NCI-H146 treated with DMSO at 0.1 percent for 48 hours (cell line): ENCODE data around the gene IFI16.
"Not testable (repeated sequence)": the region's sequence is repeated elsewhere in the genome, so short reads cannot be mapped to it uniquely, and the experiment has no call there.

ENCODE experiments used
- DNase-seq: peaks from one replicate; lab custom pipeline; 2025; ENCODE audit not compliant: unreplicated experiment; lab: John Stamatoyannopoulos, UW

IFI16 gene

DNA sequence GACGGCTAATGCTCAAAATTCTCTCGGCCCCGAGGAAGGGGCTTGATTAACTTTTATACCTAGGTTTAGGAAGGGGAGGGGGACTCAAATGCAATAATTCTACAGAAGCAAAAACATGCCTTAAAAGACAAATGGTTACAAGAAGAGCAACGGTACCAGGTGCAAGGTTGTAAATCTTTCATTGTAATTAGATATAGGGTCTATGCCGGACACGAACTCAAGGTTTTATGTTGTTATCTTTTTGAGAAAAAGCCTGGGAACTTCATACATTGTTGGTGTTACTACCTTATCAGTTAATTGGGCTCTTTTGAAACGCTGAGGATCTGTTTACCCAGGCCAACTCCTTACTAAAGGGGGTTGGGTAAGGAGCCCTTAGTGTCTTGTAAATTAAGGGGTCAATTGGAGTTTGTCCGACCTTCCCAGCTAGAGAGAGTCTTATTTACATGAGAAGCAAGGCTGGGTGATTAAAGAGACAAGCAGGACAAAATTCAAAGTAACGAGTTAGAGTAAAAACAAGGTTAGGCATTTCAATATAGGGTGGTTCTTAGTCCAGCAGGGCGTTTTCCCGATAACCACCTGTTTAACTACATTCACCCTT is 3.4 kb upstream of the IFI16 start:
- not testable (repeated sequence) for DNase-seq

DNA sequence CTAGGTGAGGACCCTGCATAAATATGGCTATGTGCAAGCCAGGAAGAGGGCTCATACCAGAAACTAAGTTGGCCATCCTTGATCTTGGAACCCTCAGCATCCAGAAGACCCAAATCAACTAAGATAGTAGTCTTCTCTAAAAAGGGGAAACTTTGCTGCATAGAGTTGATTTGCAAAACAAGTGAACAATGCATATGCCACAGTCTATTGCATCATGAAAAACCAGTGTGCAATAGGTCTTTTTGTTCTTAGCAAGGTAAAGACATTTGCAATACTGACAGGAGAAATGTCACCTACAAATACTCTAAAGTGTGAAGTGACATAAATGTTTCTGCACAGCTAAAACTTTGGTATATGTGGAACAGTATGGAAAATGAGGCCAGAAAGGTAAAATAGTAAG is 2.0 kb upstream of the IFI16 start:
- DNase-seq: no peak

DNA sequence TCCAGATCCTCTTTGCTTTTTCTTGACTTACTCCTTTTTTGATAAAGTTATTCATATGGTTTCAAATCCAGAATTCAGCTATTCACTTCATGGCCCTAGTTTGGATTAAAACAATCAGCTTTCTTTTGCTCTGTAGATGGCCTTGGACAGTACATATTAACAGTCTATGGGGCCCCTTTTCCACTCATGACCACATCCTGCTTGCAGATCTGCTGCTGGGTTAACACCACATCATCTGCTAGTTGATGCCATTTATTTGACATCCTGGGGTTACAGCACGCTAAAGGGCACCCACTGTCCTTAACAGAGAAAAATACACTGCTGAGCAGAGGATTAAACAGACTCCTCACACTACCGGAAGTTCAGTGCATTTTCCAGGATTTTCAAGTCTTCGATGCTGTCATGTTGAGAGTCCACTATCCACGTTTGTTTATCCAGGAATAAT is 941 bp upstream of the IFI16 start:
- DNase-seq: no peak

DNA sequence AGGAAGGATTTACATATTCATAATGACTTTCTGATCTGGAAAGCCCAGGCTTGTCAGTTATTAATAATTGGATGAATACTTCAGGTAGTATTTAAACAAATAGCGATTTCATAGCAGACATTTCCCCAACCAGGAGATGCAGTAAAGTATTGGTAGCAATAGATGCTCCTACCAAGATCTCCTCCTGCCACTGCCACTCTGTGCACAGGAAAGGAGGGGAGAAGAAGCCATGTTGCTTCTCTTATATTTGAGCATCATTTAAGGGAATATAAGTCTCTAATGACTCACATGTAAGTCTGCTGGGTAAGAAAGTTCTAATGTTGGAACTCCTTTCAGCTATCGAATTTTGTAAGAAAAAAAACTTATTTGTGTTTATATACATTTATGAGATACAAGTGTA is 420 bp upstream of the IFI16 start:
- no peak for DNase-seq

DNA sequence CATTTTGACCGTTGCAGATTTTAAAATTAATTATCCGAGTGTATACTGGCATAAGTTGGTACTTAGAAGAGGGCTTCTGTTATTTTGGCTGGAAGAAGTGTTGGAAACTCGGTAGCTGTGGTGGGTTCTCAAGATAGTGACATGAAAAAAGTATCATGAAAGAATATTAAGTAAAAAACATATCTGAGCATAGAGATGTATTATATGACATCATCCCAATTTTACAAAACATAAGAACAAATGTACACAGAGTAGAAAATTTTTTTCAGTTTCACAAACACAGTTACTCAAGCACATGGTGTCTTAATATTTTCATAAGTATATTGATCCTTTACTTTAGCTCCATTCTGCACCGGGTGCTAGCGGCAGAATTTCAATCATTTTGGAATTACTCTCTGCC is 684 bp downstream of the IFI16 start:
- no peak for DNase-seq

DNA sequence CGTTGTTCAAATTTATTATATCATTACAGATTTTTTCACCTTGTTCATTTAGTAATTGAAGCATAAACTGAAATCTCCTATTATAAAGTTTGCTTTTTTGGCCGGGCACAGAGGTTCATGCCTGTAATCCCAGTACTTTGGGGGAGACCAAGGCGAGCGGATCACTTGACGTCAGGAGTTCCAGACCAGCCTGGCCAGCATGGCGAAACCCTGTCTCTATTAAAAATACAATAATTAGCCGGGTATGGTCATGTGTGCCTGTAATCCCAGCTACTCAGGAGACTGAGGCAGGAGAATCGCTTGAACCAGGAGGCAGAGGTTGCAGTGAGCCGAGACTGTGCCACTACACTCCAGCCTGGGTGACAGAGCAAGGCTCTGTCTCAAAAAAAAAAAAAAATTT is 1.3 kb downstream of the IFI16 start:
- not testable (repeated sequence) for DNase-seq

DNA sequence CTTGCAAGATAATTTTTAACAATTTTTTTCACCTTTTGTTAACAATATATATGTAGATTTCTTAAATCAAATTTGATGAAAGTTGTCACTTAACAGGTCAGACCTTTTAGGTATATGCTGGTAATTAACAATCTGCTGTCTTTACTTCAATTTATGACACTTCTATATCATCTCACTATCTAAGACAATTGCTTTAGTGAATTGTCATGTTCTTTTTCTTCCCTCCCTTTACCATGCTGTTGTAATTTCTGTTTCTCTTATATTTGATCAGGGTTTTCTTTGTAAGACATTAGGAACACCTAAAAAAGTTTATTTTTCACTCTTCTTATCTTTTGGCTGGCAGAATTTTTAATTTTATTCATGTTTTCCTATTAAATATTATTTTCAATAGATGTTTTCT is 2.0 kb downstream of the IFI16 start:
- DNase-seq: no peak

DNA sequence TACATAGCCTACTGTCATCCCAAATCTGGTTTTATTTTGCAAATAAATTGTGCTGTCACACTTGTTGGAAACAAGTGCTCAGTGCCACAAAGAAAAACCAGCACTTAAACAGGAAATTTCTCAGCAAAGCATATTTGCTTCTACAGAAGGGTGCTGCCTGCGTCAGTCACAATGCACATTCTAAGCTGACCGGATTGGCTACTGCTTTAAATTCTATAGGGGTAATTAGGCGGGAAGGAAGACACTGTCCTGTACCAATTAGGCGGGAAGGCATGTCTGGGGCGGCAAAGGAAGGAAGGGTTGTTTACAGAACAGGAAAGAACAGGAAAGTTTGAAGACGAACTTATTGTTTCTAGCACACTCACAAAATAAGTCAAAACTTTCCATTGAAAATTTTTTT is 2.8 kb downstream of the IFI16 start:
- DNase-seq: no peak

DNA sequence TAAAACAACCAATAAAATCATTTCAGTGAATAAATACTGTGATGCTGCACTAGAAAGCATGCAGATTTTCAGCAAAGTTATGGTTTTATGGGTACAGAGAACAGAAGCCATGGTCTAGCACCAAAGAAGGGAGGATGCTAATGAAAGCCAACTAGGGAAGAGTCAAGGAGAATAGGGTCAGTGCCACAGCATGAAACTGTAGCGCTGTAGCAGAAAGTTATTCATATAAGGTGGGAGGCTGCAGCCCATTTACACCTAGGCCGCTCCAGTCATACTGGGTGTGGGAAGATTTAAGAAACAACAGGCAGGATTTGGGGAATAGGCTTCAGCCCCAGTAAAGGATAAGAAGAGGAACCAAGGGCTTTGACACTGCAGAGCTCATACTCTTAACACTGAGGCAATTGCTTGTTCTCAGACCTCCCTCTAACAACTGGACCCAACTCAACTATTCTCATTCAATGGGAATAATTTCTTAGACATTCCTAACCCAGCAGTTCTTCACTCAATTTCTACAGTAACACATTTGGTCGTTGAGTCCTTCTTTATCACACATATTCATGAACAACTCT is 4.4 kb downstream of the IFI16 start:
- no peak for DNase-seq

DNA sequence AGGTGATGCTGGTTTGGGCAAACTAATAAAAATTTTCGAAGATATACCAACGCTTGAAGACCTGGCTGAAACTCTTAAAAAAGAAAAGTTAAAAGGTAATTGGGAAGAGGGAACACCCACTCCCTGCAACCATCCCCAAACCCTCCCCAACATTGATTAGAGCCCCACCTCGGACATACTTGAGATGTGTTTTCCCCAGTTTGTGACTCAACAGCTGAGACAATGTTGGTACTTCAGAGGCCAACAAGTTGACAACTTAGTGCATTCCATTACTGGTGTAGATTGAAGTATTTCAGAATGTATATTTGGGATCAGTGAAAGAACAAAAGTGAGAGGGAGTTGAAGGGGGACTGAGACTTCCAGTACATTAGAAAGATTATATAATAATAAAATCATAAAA is 5.1 kb downstream of the IFI16 start:
- DNase-seq: no peak

DNA sequence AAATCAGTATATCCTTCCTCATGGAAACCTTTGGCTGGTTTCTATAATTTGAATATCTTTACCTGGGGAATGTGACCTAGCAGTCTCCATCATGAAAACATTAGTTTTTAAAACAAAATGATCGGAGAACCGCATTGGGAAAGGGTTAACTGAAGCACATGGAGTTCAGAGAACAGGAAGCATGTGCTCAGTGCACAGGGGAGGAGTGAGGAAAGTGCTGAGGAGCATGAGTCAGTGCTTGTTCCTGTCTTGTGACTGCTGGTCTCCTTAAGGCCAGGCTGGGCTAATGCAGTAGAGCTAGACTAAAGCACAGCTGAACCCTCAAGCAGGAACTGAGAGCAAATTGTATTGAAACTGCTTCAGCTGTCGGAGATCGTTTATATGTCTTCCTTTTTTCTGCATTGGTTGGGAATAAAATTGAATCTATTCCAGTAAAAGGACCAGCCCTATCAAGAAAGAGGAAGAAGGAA is 5.8 kb downstream of the IFI16 start:
- DNase-seq: no peak

DNA sequence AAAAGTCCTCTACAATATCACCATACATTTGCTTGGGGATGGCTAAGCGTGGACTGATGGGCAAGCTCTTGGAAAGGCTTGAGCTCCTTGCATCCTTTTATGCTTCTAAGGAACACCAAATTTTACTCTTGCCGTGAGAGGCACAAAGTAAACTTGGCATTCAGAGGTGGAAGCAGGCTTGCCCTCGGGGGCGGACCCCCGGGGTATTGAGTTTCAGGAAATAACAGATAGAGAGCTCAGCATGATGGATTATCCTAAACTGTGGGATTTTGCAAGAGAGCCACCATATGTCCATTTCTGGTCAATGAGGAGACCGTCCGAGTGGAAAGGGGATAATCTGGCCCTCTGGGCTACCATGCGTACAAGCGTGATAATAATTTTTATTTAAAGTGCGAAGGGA is 14.0 kb downstream of the IFI16 start:
- no peak for DNase-seq

DNA sequence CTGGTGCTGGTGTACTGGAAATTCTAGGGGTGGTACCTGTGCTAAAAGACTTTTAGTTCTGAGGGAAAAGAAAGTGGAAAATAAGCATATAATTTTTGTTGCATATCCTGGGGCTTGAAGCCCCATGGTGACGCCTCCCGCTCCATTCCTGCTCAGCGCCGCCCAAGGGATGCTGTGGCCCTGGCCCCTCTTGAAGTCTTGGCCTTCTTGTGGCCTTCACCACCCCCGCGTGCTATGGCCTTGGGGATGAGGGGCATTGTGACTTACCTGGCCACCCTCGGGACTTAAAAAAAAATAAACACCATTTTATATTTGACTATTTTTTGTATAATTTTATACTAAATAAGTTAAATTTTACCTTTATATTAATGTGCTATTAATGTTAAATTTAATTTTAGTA is 15.3 kb downstream of the IFI16 start:
- no peak for DNase-seq

DNA sequence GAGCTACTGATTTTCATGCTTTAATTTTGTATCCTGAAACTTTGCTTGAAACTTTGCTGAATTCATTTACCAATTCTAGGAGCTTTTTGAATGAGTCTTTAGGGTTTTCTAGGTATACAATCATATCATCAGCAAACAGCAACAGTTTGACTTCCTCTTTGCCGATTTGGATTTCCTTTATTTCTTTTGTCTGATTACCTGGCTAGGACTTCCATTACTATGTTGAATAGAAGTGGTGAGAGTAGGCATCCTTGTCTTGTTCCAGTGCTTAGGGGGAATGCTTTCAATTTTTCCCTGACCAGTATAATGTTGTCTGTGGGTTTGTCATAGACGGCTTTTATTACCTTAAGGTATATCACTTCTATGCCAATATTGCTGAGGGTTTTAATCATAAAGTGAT is 17.1 kb downstream of the IFI16 start:
- not testable (repeated sequence) for DNase-seq

DNA sequence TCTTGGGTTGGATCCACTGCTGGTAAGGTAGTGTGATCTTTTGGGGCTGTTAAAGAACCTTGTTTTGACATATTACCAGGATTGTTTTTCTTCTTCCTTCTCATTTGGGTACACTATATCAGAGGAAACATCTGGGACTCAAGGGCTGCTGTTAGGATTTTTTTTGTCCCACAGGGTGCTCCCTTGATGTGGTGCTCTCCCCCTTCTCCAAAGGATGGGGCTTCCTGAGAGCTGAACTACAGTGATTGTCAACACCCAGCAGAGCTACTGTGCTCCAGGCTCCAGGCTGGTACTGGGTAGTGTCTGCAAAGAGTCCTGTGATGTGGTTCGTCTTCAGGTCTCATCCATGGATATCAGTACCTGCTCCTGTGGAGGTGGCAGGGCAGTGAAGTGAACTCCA is 20.6 kb downstream of the IFI16 start:
- DNase-seq: no peak

DNA sequence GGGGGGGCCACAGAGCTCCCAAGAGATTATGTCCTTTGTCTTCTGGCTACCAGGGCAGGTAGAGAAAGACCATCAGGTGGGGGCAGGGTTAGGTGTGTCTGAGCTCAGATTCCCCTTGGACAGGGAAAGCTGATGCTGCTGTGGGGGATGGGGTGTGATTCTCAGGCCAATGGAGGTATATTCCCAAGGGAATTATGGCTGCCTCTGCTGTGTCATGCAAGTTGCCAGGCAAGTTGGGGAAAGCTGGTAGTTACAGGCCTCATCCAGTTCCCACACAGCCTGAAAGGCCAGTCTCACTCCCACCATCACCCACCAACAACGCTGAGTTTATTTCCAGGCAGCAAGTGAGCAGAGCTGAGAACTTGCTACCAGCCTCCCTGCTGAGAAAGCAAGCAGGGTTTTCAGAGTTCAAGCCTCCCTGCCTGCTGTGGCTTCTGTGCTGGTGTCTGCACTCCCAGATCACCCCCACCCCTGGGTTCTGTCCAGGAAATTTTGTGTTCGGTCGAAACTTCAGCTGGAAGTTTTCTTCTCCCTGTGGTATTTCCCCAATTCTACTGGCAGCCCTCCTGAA is 21.3 kb downstream of the IFI16 start:
- DNase-seq: no peak

DNA sequence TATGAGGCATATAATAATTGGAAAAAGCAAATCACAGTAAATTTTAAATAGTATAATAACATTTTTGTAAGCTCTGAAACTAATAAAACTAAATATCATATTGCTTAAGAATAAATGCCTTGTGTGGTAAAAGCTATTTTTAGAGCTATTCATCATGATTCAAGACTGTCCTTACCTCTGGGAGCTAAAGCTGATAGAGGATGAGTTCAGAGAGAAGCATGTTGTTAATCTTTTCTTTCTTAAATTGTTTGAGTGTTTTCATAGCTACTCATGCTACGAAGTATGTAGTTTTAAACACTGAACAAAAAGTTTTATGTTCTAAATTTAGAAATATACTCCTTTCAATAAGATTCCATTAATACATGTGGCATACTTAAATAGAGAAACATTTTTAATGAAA is 30.5 kb downstream of the IFI16 start:
- no peak for DNase-seq

DNA sequence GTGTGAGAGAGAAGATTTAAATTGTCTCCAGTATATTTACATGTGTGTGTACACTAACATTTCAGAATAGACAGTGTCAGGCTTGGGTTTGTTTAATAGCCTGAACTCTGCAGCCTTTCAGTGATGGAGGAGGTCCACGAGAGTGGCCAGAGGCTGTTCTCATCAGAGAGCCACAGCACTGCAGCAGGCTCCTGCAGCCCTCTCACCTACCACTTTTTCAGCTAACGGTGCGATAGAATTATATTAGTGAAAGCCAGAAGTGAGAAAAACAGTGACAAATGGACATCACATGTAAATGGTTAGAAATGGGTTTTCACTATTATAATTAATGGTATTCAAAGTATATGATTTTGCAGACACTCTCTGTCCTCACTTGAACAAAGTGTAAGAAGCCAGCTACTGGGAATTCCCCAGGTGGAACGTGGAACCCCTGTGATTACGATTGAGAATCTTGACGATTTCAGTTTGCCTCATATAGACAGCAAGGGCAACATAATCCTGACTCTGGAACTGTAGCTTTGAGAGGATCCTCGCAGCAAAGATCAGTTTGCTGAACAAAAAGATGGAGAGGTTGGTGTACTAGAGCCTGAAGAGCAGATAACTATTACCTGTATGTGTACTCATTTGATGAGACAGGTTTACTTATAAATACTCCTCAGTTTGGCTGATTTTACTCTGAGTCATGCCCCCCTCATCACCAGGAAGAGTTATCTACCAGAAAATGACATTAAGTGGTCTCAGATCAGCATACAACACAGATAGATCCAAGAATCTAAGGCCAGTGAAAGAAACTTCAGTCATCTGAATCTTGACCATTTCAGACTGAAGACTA is 31.4 kb downstream of the IFI16 start:
- DNase-seq: no peak

DNA sequence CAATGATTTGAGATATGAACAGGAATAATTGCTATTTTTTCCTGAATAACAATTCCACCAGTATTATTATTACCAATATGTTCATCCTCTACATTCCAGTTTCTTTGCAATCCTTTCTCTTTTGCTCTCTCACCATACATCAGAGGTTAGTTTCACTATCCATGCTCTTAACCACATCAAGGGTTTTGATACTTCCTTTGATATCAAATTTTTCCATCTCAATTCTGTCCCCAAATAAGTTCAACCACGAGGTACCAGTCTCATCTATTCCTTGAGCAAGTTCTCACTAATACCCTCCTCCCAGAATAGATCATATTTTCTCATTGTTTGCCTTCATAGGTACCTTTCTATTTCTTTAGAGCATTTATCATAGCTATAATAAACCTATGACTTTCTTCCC is 36.8 kb downstream of the IFI16 start:
- not testable (repeated sequence) for DNase-seq

DNA sequence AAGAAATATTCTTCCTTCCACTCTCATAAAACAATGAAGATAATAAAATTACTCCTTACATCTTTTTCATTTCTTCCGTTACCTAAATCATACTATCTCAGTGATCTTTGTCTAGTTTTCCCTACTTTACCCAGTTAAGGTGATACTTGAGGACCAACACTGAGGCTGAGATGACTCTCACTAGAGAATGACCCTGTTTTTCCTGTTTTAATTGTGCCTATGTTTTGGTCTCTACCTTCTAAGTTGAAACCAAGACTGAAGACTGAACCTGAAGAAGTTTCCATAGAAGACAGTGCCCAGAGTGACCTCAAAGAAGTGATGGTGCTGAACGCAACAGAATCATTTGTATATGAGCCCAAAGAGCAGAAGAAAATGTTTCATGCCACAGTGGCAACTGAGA is 41.7 kb downstream of the IFI16 start:
- DNase-seq: no peak

DNA sequence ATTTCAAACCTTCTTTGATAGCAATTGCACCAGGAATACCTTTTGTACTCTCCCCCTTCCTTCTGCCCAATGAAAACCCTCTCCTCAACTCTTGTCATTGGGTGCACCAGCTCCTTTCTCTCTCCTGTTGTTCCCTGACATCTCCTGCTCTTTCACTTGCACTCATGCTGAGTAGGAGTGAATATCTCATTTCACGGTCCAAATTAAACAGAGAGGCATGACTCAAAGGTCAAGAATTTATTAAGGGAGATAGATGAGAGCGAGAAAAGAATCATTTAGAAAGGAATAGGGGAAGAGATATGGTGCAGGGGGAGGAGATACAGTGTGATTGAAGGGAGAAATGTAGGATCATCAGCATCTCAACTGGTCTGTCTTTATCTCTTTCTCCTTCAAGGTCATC is 44.7 kb downstream of the IFI16 start:
- no peak for DNase-seq

DNA sequence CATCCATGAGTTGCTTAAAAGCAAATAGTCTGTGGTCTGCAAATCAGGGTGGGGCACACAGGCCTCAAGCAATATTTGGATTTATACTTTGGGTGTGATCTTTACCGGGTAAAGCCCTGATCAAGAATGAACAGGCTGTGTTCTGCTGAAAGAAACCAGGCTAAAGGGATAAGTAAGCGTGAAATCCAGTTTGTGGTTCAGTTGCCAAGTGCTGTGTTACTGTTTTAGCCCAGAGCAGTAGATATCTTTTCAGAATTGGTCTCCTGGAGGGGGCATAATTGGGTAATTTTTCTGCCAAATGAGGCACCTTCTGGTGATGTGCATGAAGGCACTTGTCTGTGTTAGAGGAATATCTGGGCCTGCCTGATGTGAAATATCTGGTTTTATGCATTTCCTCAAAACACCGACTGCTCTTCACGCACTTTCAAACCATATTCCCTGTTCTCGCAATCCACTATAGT is 45.5 kb downstream of the IFI16 start:
- DNase-seq: no peak
